Effector memory CD8-positive, alpha-beta T cell (primary cell): ENCODE results near the gene CAMK1.

ENCODE experiments used
- ATAC-seq: fragments of 150-1000 bp; cut with Tn5 transposase; replicated peaks from 2 replicates; pipeline ENCODE4 v1.10.0; 2021; ENCODE audit warnings: mild to moderate bottlenecking, moderate library complexity
- DNase-seq, 3 experiments: peaks; one replicate each; pipeline ENCODE4 v3.0.0; 2021
- H3K27ac Mint-ChIP-seq, 2 donors: one replicate each; pipeline ENCODE4 v1.8.0; 2022; ENCODE audit warnings: mild to moderate bottlenecking in 2 of 2, mixed read lengths in 2 of 2, moderate library complexity in 2 of 2
- H3K27me3 Mint-ChIP-seq, 2 donors: one replicate each; pipeline ENCODE4 v1.8.0; 2022; ENCODE audit warnings: mixed read lengths in 2 of 2
- H3K36me3 Mint-ChIP-seq: one replicate; pipeline ENCODE4 v1.8.0; 2022; ENCODE audit warnings: mild to moderate bottlenecking, moderate library complexity, mixed read lengths; ENCODE audit not compliant: insufficient read depth
- H3K4me1 Mint-ChIP-seq, 2 donors: one replicate each; pipeline ENCODE4 v1.8.0; 2022; ENCODE audit warnings: low read depth in 2 of 2, mixed read lengths in 2 of 2
- H3K4me3 Mint-ChIP-seq, 2 donors: one replicate each; pipeline ENCODE4 v1.8.0; 2022; ENCODE audit warnings: mild to moderate bottlenecking in 2 of 2, mixed read lengths in 2 of 2, moderate library complexity in 2 of 2
- H3K9me3 Mint-ChIP-seq, 2 donors: one replicate each; pipeline ENCODE4 v1.8.0; 2022; ENCODE audit warnings: mixed read lengths in 2 of 2

CAMK1 gene

DNA sequence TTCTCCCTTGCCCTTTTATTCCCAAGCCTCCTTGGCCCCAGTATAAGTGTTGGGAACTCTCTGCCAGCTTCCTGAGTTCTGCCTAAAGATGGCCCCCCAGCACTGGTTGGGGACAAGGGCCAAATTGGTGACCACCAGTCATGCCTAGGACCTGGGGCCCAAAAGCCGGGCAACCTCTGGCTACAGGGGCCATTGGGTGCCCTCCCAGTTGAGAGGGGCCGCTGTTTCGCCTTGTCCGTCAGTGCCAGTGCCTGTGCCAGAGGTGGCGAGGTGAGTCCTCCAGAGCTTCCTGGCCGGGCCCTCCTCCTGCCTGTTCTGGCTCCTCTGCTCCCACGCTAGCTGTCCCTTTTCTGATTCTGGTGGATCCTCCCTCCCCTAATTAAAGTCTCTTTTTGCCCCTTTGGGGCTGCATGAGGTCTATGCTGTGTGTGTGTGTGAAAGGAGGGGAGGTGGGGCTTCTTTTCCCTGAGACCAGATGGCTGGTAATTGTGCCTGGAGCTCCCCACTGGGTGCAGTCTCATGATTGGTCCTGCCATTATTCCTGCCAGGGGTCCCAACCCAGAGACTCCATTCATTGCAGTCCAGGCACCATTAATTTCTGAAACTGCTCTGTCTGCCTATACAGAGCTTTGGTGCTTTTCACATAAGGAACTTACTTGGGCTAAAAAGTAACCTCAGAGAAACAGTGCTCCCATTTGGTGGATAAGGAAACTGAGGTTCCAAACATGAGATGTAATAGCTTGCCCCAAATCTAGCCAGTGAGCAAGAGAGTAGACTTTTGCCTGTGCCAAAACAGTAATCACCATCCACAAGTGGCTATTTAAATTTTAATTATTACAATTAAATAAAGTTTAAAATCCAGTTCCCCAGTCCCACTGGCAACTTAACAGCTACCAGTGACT lies 37.2 kb upstream of the CAMK1 start:
- H3K36me3 Mint-ChIP-seq, result peaks cover 65% of the 10 kb centered on the region
- no peak overlapping the region for H3K4me3 Mint-ChIP-seq
- H3K27ac Mint-ChIP-seq, result peak overlapping the region; percentile 75 to 80
- H3K27me3 Mint-ChIP-seq, result no peaks in the 10 kb centered on the region
- H3K4me1 Mint-ChIP-seq, result peaks cover 51 to 57% of the 10 kb centered on the region in 2 donors
- H3K9me3 Mint-ChIP-seq, result no peaks in the 10 kb centered on the region
- DNase-seq, result no peak
- ATAC-seq, result no peak

DNA sequence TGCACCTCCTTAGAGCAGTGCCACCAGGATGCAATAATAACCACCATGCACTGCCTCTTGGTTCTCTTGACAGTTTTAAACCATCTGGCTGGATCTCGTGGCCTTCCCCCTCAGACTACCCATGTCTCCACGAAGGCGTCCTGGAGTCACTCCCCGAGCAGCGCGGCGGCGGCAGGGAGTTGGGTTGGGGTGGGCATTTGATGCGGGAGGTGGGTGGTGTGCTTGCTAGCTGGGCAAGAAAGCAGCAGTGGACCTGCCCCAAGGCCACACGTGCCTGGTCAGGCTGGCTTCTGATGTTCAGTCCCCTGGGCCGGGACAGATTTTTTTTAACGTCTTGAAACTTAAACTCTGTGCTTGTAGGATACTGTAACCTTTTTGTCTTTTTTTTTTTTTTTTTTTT lies 36.4 kb upstream of the CAMK1 start:
- DNase-seq, result no peak
- no peak for ATAC-seq
- Mint-ChIP-seq H3K4me1 (peaks cover 45 to 54% of the 10 kb centered on the region in 2 donors), H3K36me3 (peaks cover 68% of the 10 kb centered on the region), H3K9me3 (no peaks in the 10 kb centered on the region), H3K4me3 (no peak overlapping the region), H3K27ac (peak overlapping the region; percentile 75 to 80), H3K27me3 (no peaks in the 10 kb centered on the region)

DNA sequence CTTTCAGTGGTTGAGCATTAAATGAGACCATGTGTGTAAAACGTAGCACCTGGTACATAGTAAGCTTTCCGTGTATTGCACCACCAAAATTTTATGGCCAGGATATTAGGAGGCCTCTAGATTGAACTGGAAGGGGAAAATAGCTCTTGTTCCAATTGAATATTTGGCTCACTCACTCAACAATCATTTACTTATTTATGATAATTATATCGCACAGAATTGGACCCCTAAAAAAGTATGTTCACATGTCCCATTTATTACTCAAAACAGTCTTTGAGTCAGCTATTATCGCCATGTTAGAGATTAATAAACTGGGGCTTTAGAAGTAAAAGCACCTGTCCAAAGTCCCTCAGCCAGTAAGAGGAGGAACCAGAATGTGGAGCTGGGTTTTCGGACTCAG lies 35.2 kb upstream of the CAMK1 start:
- Mint-ChIP-seq H3K36me3 (peaks cover 75% of the 10 kb centered on the region), H3K4me1 (peaks cover 37 to 45% of the 10 kb centered on the region in 2 donors), H3K27me3 (no peaks in the 10 kb centered on the region), H3K4me3 (no peak overlapping the region), H3K9me3 (no peaks in the 10 kb centered on the region), H3K27ac (peak overlapping the region in 1 of 2 donors; percentile 32)
- no peak for DNase-seq
- ATAC-seq, result no peak

DNA sequence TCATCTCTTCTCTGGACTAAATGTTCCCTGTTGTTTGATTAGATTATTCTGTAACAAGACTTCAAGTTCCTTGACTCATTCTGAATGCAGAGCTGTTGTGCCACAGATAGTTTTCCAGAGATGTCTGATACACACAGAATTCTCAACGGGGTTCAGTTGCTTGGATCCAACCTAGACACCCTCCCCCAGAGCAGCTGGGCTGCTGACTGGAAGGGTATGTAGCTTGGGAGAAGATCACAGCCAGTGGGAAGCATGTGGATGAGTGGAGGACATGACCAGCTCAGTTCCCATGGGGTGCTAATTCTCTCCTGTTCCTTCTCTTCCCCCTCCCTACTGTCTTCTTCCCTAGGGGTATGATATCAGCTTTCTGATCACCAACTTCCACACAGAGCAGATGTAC lies 33.7 kb upstream of the CAMK1 start:
- Mint-ChIP-seq H3K4me3 (no peak overlapping the region), H3K36me3 (peaks cover 88% of the 10 kb centered on the region), H3K9me3 (no peaks in the 10 kb centered on the region), H3K27me3 (no peaks in the 10 kb centered on the region), H3K4me1 (peaks cover 25 to 32% of the 10 kb centered on the region in 2 donors), H3K27ac (peak overlapping the region; percentile 58 to 92)
- DNase-seq, result no peak
- ATAC-seq, result no peak

DNA sequence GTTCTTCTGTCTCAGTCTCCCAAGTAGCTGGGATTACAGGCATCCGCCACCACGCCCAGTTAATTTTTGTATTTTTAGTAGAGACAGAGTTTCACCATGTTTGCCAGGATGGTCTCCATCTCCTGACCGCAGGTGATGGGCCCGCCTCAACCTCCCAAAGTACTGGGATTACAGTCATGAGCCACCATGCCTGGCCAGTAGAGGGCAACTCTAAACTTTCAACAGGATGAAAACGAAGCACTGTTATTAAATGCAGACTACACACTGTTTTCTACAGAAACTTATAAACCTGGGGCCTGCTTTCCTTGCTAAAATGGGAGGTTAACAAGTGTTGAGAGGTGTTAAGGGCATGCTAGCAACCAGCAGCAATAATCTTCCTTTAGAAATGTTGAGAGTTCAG lies 30.8 kb upstream of the CAMK1 start:
- Mint-ChIP-seq H3K4me1 (peaks cover 19 to 32% of the 10 kb centered on the region in 2 donors), H3K27ac (no peak overlapping the region), H3K9me3 (no peaks in the 10 kb centered on the region), H3K4me3 (no peak overlapping the region), H3K36me3 (peaks cover 97% of the 10 kb centered on the region), H3K27me3 (no peaks in the 10 kb centered on the region)
- no peak for DNase-seq
- ATAC-seq, result no peak

DNA sequence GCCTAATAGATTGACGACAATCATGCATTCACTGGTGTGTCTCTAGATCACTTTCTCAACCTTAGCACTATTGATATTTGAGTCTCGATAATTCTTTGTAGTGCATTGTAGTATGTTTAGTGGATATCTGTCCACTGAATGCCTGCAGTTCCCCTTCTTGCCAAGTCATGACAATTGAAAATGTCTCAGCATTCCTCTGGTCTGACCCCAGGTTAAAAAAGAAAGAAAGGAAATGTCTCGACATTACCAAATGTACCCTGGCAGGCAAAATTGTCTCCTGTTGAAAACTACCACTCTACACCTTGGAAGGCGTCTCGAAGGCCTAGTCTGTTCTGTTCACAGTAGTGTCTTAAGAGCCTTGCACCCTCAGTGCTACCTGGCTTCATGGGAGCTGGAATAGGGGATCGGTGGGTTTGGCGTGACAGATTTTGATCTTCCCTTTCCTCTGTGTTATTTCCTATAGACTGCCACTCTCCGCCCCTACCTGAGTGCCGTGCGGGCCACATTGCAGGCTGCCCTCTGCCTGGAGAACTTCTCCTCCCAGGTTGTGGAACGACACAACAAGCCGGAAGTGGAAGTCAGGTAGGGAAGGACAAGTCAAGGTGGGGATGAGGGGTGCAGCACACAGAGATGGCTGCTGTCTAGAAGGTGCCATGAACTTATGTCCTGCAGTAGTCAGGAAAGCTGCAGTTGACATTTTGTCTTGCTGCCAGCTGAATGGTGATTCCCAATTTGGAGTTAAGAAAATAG lies 27.6 kb upstream of the CAMK1 start:
- Mint-ChIP-seq H3K4me3 (no peak overlapping the region), H3K27me3 (no peaks in the 10 kb centered on the region), H3K9me3 (no peaks in the 10 kb centered on the region), H3K36me3 (peaks cover 85% of the 10 kb centered on the region), H3K27ac (peak overlapping the region; percentile 15 to 19), H3K4me1 (peaks cover 28 to 37% of the 10 kb centered on the region in 2 donors)
- ATAC-seq (no peak), DNase-seq (no peak)

DNA sequence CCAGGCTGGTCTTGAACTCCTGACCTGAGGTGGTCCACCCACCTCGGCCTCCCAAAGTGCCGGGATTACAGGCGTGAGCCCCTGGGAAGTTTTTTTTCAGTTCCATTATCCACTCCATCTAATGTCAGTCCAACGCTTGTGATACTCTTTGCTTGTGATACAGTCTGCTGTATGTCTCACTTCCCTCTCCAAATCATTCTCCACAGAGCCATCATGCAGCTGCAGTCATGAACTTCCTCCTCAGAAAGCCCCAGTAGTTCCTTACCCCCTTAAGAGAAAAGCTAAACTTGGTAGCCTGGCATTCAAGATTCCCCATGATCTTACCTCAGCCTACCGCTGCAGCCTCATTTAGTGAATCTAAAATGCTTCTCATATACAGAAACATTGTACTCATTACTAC lies 25.5 kb upstream of the CAMK1 start:
- Mint-ChIP-seq H3K36me3 (peaks cover 69% of the 10 kb centered on the region), H3K4me1 (peaks cover 42 to 45% of the 10 kb centered on the region in 2 donors), H3K4me3 (peak overlapping the region; percentile 82 to 97), H3K27me3 (no peaks in the 10 kb centered on the region), H3K27ac (peak overlapping the region; percentile 80 to 98), H3K9me3 (no peaks in the 10 kb centered on the region)
- ATAC-seq (no peak), DNase-seq (no peak)

DNA sequence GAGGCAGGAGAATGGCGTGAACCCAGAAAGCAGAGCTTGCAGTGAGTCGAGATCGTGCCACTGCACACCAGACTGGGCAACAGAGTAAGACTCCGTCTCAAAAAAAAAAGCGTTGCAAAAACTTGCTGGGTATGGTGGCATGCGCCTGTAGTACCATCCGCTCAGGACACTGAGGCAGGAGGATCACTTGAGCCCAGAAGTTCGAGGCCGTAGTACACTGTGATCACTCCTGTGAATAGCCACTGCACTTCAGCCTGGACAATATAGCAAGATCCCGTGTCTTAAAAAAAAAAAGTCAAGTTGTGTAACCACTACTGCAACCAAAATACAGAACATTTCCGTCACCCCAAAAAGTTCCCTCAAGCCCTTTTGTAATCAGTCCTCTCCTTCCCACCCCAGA lies 24.7 kb upstream of the CAMK1 start:
- H3K4me3 Mint-ChIP-seq, result peak overlapping the region; percentile 82 to 97

DNA sequence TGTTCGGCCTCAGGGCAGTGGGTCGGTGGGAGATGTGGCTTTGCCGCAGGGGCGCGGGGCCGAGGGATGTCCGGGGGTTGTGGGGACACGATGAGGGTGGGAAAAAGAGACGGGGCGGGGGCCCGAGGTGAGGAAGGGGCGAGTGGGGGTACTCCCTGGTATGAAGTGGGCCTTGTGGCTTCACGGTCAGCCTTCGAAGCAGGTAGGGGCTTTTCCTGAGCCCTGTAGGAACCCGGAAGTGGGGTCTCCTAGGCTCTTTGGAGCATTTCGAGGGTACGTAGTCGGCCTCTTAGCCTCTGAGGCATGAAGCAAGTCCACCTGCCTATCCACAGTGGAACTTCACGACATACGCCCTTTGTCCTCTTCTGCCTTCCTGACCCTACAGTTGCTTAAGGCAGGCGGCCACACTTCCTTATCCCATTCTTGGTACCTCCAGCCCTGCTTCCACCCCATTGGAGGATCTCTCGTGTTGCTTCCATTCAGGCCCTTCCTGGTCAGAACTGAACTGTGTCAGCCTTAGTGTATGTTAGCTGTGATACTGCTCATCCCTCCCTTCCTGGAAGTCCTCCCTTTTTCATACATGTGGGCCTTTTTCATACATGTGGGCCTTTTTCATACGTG lies 23.5 kb upstream of the CAMK1 start:
- no peak for ATAC-seq
- H3K36me3 Mint-ChIP-seq, result peaks cover 62% of the 10 kb centered on the region
- H3K27me3 Mint-ChIP-seq, result no peaks in the 10 kb centered on the region
- H3K27ac Mint-ChIP-seq, result peak overlapping the region; percentile 98 to 99
- H3K4me3 Mint-ChIP-seq, result peak overlapping the region; percentile 82 to 97
- DNase-seq, result peak; percentile 10 to 21 (median 15)
- H3K9me3 Mint-ChIP-seq, result no peaks in the 10 kb centered on the region
- peaks cover 42 to 46% of the 10 kb centered on the region in 2 donors for H3K4me1 Mint-ChIP-seq

More for the DNA sequence above, 24.7 kb upstream of the CAMK1 start:
- Mint-ChIP-seq H3K36me3 (peaks cover 64% of the 10 kb centered on the region), H3K27ac (peak overlapping the region; percentile 98 to 99), H3K9me3 (no peaks in the 10 kb centered on the region), H3K27me3 (no peaks in the 10 kb centered on the region), H3K4me1 (peaks cover 44 to 48% of the 10 kb centered on the region in 2 donors)
- no peak for ATAC-seq
- no peak for DNase-seq

DNA sequence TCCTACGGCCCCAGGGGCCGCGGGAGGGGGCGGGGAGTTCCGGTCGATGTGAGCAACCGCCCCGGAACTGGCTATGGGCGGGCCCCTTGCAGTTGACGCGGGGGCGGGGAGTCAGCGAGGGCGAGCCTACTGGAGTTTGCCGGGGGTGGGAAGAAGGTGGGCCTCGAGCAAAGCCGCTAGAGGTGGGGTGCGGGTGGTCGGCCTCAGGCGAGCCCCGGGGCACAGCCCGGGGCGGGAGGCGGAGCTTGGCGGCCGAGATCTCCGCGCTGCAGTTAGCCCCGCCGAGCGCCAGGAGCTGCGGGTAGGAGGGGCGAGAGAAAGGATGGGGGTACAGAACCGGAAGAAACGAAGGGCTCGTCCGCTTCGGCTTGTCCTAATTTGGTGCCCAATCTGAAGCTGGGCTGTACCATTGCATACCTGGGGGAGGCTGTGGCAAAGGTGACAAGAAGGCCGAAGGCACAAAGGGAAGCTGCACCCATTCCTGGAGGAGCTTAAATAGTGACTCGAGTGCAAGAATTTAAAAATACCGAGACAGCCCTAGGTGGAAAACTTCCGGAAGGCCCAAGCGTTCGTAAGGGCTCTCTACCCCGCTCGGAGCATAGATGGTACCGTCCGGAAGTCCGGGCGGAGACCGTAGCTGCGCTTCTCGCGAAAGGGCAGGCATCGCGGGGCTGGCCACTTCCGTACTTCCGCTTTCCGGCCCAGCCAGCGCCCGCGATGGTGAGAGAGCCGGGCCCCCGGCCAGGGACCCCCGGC lies 22.8 kb upstream of the CAMK1 start, which contains the start of the genes ARPC4 and TADA3:
TSS of gene ARPC4 (plus strand) at position 678 of the 756 bp plus-strand sequence. CDS start at position 718, 40 bp downstream.
TSS of gene TADA3 (minus strand) at position 69 of the 756 bp plus-strand sequence. CDS start 1,007 bp downstream, outside the sequence.
- peak within 1 kb of the TSS; percentile 82 to 97 for H3K4me3 Mint-ChIP-seq
- peak within 1 kb of the TSS; percentile 98 to 99 for H3K27ac Mint-ChIP-seq
- H3K27me3 Mint-ChIP-seq, result no peaks in the 10 kb centered on the region
- H3K9me3 Mint-ChIP-seq, result no peaks in the 10 kb centered on the region
- DNase-seq, result peak; percentile 86 to 89 (median 88)
- H3K36me3 Mint-ChIP-seq, result peaks cover 62% of the 10 kb centered on the region
- peak; percentile 84 for ATAC-seq
- H3K4me1 Mint-ChIP-seq, result peaks cover 41 to 42% of the 10 kb centered on the region in 2 donors

DNA sequence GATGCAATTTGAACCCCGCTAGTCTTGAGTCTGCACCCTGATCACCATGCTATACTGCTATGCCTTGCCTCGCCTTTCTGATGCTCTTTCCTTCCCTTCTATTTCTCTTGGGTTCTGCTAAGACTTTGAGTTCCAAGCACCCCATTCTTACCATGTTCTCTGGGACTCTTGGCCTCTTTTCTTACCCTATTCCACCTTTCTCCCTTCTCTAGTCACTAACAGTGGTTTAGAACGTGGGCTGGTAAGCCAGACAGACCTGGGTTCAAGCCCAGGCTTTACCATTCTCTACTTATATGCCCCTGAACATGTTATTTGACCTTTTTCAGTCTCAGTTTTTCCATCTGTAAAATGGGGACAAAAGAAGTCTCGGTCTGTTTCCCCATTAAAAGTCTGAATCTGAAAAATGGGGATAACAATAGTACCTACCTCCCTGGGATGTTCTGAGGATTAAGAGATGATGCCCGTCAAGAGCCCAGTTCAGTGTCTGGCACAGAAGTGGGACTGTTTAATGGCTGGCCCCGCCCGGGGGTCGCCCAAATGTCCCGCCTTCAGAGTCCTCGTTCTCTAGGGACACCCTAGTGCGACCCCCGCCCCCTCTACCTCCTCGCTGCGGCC lies 22.1 kb upstream of the CAMK1 start:
- Mint-ChIP-seq H3K27ac (peak overlapping the region; percentile 98 to 99), H3K4me3 (peak overlapping the region; percentile 82 to 97), H3K36me3 (peaks cover 59% of the 10 kb centered on the region), H3K27me3 (no peaks in the 10 kb centered on the region), H3K9me3 (no peaks in the 10 kb centered on the region), H3K4me1 (peaks cover 37 to 38% of the 10 kb centered on the region in 2 donors)
- ATAC-seq (no peak), DNase-seq (no peak)

DNA sequence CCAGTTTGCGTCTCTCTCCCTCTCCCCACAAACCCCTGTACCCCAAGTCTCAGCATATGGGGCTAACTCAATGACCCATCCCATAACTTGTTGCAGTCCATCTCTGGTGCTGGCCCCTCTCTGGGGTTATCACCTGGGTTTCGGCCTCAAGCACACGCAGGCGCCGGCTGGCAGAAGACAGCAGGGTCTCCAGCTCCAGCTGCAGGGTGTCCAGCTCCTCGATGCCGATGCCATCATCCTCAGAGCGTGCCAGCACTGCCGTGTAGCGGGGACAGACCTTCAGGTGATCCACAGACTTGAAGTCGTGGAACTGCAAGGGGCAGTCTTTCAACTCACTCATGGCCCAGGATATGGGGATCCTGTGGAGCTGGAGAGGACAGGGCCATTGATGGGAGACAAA lies 21.4 kb upstream of the CAMK1 start:
- Mint-ChIP-seq H3K9me3 (no peaks in the 10 kb centered on the region), H3K27me3 (no peaks in the 10 kb centered on the region), H3K27ac (peak overlapping the region in 1 of 2 donors; percentile 99), H3K4me3 (peak overlapping the region; percentile 40 to 82), H3K36me3 (peaks cover 55% of the 10 kb centered on the region), H3K4me1 (peaks cover 34 to 37% of the 10 kb centered on the region in 2 donors)
- DNase-seq (no peak), ATAC-seq (no peak)
